Pons (tissue), 1 donor: ENCODE results near the gene RNF213.

Experiments used
- DNase-seq: peaks from one replicate; pipeline ENCODE4 v3.0.0-alpha.2; 2016; ENCODE audit warnings: low spot score

The RNF213 gene

DNA sequence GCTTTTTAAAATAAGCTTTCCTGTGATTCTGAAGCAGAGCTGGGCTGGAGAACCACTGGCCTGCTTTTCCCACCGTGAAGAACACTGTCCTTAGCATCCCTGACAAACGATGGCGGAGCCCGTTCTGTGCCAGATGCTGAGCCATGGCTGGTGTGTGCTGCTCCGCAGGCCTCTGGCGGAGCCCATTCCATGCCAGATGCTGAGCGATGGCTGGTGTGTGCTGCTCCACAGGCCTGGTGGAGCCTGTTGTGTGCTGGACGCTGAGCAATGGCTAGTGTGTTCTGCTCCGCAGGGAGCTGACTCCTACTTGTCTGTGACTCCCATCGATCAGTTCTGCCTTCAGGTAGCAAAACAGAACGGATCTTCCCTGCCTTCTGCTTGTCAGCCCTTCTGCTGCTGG lies 158.6 kb downstream of the RNF213 start:
- no peak for DNase-seq

DNA sequence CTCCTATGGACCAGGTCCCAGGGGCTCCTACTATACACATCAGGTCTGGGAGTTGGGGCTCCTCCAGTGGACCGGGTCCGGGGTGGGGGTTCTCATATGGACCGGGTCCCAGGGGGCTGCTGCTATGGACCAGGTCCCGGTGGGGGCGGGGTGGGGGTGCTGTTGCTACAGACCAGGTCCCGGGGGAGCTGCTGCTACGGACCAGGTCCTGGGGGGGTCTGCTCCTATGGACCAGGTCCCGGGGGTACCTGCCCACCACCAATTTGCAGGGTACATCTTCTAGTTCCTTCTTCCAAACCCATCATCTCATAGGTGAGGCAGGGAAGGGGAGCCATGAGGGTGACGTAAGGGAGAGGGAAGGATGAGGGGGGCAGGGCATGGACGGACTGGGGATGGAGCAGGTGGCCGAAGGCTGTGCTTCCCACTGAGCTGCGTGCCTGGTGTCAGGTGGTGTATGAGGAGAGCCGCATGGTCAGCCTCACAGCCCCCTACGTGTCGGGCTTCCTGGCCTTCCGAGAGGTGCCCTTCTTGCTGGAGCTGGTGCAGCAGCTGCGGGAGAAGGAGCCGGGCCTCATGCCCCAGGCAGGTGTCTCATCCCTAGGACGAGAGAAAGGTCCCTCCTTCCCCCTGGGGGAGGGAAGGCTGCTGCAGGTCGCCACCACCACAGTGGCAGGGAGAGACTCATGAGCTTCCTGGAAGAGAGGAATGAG lies 160.9 kb downstream of the RNF213 start:
- no peak for DNase-seq

DNA sequence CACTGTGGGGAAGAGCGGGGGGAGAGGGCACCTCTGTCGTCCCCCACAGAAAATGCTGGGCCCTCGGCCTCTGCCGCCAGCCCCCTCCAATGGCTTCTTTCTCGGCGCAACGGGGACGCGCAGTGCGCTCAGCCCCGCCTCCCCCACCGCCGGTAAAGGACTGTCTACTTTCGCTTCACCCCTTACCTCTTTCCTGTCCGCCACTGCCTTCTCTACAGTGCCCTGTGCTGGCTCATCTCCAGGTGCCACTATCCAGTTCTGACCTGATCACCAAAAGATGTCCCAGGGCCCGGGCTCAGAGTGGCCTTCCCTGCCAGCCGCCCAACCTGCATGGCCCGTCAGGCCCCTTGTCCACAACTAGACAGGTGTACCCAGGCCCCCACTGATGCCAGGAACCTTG lies 161.6 kb downstream of the RNF213 start:
- DNase-seq = no peak

- DNase-seq = no peak
Measured at GRCh38 chr17:80422981-80423380, 162.3 kb downstream of the RNF213 start.

DNA sequence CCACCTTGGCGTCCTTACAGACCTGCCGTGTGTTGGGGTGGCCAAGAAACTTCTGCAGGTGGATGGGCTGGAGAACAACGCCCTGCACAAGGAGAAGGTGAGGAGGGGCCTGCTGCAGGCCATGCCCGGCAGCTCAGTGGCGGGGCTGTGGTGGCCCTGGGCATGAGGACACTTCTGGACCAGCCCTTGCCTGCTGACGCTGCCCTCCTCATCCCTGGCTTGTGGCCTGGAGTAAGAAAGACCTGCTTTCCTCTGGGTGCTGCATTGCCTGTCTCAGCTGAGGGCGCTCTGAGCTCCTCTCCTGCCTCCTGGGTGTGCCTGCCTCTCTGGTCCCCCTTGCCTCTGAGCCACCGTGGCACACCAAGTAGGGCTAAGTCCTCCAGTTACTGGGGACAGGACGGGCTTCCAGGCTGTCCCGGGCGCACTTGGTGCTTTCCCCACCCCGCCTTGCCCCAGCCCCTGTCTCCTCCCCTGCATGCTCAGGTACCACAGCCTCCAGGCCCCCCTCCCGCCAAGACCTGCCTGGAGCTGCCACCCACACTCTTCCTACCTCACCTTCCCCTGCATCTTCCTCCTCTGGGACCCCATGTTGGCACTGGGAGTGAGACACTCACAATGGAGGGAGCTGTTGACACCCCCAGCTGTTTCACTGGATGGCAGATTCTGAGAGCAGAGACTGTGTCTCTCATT lies 163.0 kb downstream of the RNF213 start:
- DNase-seq = no peak

DNA sequence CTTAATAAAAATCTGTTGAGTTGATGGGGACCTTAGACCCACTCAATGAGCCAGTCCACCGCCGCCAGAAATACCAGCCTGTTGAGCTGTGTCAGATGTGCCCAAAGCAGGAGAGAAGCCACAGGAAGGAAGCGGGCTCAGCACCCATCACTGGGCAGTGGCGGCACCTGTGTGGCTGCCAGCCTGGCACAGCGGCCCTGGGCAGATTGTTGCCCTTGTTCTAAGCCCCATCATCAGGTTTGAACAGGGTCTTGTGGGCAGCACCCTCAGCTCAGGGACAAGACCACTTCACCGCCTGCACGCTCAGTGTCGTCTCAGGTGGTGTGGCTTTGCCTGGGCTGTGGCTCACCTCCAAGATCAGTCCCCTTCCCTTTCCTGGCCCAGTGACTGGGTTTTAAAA lies 163.6 kb downstream of the RNF213 start:
- no peak for DNase-seq

GRCh38 chr17:80424878-80425765 lies 164.5 kb downstream of the RNF213 start:
- no peak for DNase-seq

DNA sequence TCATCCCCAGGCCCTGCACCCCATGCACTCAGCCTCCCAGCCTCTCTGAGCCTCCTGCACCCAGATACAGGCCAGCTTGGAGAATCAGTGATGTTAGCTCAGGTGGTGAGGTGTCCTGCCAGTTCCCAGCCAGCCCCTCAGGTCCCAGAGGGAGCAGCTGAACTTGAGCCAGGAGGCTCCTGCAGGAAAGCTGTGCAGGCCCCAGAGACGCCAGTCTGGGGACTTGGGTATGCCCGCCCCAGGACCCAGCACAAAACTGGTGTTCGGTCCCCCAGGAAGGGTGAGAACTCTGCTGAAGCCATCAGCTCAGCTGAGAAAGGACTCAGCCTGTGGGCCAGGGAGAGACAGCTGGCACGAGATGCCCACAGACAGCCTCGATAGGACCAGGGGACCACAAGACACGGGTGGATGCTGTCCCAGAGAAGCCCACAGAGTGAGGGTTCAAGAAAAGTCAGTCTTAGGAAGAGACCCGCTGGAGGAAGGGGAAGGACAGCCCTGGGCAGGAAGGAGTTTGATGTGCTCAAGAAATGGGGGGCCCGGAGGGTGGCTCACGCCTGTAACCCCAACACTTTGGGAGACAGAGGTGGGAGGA lies 165.3 kb downstream of the RNF213 start:
- DNase-seq = no peak

GRCh38 chr17:80426671-80427326 lies 166.1 kb downstream of the RNF213 start:
- peak; percentile 22 for DNase-seq

GRCh38 chr17:80427366-80428282 lies 167.0 kb downstream of the RNF213 start:
- DNase-seq = no peak

DNA sequence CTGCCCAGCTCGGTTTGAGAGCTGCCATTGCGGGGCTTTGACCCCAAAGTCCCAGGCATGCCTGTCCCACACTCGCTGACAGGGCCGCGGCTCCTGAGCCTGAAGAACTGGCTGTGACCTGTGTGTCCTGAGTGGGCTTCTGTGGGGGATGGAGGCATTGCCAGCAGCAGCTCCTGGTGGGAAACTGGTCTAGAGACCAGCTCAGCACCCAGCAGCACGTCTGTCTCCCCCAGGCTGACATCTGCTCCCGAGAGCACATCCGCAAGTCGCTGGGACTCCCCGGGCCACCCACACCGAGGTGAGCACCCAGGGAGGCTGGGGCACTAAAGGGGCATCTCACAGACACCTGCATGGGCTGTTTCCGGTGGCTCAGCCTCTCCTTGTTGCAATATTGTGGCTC lies 167.7 kb downstream of the RNF213 start:
- no peak for DNase-seq

- DNase-seq = no peak
Measured at GRCh38 chr17:80428796-80429195, 168.1 kb downstream of the RNF213 start.

DNA sequence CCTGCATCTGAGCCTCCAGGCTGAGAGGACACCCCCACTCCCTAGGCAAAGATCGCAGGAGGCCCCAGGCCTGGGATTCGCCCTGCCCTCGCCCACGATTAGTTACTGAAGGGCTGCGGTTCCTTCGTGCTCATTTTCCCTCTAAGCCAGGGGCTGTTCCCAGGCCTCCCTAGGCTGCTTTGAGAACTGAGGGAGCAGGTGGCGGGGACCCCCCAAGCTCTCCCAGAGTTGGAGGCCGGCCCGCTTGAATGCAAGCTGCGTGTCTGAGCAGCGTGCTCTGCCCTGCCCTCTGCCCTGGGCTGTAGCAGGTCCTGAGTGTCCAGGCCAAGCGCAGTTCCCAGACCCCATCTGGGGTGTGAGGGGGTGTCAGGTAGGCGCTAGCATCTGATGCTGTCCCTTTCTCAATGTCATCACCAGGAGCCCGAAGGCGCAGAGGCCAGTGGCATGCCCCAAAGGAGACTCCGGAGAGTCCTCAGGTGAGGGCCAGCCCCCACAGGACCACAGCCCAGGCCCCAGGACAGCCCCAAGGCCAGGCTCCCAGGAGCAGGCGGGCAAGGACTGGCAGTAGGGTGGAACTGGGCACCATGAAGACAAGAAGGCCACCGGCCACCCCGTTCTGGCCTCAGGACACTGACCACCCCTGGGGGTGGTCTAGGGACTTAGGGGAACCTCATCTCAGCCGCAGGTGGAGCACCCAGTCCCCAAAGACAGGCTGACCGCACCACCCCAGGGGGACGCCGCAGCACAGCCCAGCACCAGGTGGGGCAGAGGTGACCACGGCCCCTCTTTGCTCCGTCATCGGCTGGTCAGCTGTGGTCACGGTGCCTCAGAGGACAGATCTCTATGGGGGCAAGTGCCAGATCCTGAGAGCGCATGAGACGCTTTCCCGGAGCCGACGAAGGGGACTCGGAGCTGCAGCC lies 169.0 kb downstream of the RNF213 start:
- DNase-seq = no peak

GRCh38 chr17:80430446-80431245 lies 170.0 kb downstream of the RNF213 start:
- no peak for DNase-seq

GRCh38 chr17:80431246-80432195 lies 170.9 kb downstream of the RNF213 start:
- DNase-seq = no peak

- DNase-seq = no peak
Measured at GRCh38 chr17:80432350-80432955, 171.8 kb downstream of the RNF213 start.

- DNase-seq = no peak
Measured at GRCh38 chr17:80432961-80433550, 172.4 kb downstream of the RNF213 start.
